ENCODE measurements around the gene DSTN. TPM values are rescaled to one million over a fixed set of nuclear protein-coding genes. Genes with fewer than 3 reads are reported as not detected.

The DSTN gene
- total and polyA plus RNA-seq, 4 donors = 1,041 to 5,298 (median 2,110) TPM

DNA sequence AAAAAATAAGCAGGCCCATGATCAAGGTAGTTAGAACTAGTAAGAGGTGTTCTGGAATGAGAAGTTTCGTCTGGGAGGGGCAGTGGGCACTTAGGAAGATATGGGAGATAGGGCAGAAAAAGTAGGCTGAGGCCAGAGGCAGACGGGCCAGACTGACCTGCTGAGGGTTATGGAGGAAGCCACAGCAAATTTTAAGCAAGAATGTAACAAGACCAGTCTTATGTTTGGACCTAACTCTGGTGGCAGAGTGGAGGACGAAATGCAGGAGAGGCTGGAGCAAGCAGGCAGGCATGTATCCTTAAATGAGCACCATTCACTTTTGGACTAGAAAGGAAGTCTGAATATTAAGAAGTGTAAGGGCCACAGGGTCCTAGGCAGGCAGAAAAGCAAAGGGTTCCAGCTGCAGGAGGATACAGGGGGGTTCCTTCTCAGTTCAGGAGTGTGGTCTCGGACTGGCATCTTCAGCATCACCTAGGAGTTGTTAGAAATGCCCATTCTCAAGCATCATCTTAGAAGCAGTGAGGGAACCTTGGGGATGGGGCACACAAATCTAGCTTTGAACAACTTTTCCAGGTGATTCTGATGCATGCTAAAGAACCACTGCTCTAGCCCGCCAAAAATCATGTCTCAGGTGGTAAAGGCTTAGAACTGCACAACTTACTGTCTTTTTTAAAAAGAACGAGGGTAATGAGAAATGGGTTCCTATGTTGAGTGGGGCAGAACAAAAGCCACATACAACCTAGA, 1.7 kb upstream of the DSTN start:
- Histone ChIP-seq H3K4me3 (ENCODE audit: low read length in 2 of 2) (no peak overlapping the region), H3K4me1 (ENCODE audit: control insufficient read depth in 1 of 2, insufficient read depth in 2 of 2, low read length in 2 of 2) (peaks cover 0 to 2% of the 10 kb centered on the region in 2 donors), H3K27me3 (ENCODE audit: control insufficient read depth in 1 of 2, insufficient read depth in 2 of 2, low read length in 1 of 2) (no peaks in the 10 kb centered on the region), H3K36me3 (ENCODE audit: control insufficient read depth in 1 of 2, insufficient read depth in 2 of 2, low read length in 1 of 2) (no peaks in the 10 kb centered on the region), H3K9me3 (ENCODE audit: control insufficient read depth, low read length) (no peaks in the 10 kb centered on the region), H3K27ac (ENCODE audit: low read depth in 1 of 2, low read length in 2 of 2) (peak overlapping the region; percentile 98)
- DNase-seq (no peak), ATAC-seq (ENCODE audit: low FRiP score) (no peak)
- 24 to 27% methylated on average over 6 of the region's 6 CpGs for WGBS, 2 donors
- intact Hi-C loops (cut with DNase I) = loop anchor here in 1 of 2 donors (10.0 kb wide), 1 partner anchor 277 kb away; no protein-coding TSS in a partner anchor

DNA sequence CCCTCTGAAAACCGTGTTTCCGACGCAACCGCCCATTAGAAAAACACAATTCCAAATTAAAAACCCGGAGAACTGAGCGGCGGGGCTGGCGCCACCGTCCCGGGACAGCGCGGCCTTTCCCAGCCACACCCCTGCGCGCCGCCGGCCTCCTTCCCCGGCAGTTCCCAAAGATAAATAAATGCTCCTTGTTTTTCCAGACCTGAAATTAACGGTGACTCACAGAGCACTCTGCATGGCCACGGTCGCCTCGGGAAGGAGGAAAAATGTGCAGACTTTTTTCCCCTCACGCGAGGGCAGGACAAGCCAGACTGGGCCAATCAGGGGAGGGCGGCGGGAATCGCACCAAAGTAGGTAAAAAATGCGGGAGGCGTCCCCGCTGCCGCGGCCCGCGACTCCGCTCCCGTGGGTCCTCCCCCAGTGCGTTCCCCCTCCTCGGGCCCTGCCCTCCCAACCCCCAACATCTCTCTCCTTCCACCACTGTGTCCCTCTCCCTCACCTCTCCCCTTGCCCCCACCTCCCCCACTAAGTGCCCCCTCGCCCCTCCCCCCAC, 828 bp upstream of the DSTN start:
- Histone ChIP-seq H3K27me3 (ENCODE audit: control insufficient read depth in 1 of 2, insufficient read depth in 2 of 2, low read length in 1 of 2) (no peaks in the 10 kb centered on the region), H3K9me3 (ENCODE audit: control insufficient read depth, low read length) (no peaks in the 10 kb centered on the region), H3K36me3 (ENCODE audit: control insufficient read depth in 1 of 2, insufficient read depth in 2 of 2, low read length in 1 of 2) (peaks cover 0 to 2% of the 10 kb centered on the region in 2 donors), H3K4me1 (ENCODE audit: control insufficient read depth in 1 of 2, insufficient read depth in 2 of 2, low read length in 2 of 2) (peaks cover 0 to 3% of the 10 kb centered on the region in 2 donors), H3K4me3 (ENCODE audit: low read length in 2 of 2) (peak overlapping the region; percentile 45 to 98), H3K27ac (ENCODE audit: low read depth in 1 of 2, low read length in 2 of 2) (peak overlapping the region; percentile 65 to 98)
- 1% methylated on average over 31 to 38 of the region's 38 CpGs for WGBS, 2 donors
- intact Hi-C loops (cut with DNase I) = loop anchor here in 1 of 2 donors (10.0 kb wide), 1 partner anchor 276 kb away; no protein-coding TSS in a partner anchor
- ATAC-seq (ENCODE audit: low FRiP score) = peak; percentile 90
- DNase-seq = peak; percentile 95 to 97

DNA sequence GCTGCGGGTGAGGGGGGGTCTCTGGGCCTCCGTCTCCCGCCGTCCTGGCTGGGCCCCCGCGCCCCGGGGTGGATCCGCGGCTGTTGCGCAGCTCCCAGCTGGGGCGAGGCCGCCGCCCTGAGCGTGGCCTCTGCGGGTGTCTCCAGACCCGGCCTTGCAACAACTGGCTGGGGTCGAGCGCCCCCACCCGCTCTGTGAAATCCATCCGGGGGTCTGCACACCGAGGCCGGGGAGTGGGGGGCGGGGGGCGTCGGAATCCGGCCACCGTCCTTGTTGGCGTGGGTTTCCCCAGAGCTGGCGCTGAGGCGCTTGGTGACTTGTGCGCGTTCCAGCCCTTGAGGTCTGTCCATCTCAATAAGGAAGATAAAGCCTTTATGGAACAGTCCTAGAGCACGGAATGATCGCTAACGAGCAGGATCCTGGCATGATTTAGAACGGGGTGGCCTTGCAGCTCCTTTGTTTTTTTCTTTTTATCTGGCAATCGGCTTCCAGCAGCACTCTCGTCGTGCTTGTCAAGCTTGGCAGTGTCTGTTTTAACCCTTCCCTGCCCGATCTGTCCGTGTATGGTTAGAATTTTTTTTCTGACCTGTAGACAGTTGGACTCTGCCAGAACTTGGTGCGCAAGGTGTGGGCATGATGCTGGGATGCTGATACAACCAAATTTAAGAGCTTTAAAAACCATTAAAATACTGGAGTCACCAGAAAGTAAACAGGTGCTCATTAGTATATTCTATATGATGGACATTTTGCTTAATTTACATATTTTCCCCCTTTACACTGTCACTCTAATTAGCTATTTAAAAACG, 675 bp downstream of the DSTN start:
- WGBS, 2 donors = 1% methylated on average over 36 to 43 of the region's 43 CpGs
- ATAC-seq (ENCODE audit: low FRiP score) = peak; percentile 62
- Histone ChIP-seq H3K27me3 (ENCODE audit: control insufficient read depth in 1 of 2, insufficient read depth in 2 of 2, low read length in 1 of 2) (no peaks in the 10 kb centered on the region), H3K27ac (ENCODE audit: low read depth in 1 of 2, low read length in 2 of 2) (peak overlapping the region; percentile 96 to 97), H3K36me3 (ENCODE audit: control insufficient read depth in 1 of 2, insufficient read depth in 2 of 2, low read length in 1 of 2) (peaks cover 2 to 4% of the 10 kb centered on the region in 2 donors), H3K4me1 (ENCODE audit: control insufficient read depth in 1 of 2, insufficient read depth in 2 of 2, low read length in 2 of 2) (peaks cover 0 to 3% of the 10 kb centered on the region in 2 donors), H3K4me3 (ENCODE audit: low read length in 2 of 2) (peak overlapping the region; percentile 87 to 98), H3K9me3 (ENCODE audit: control insufficient read depth, low read length) (no peaks in the 10 kb centered on the region)
- DNase-seq = peak; percentile 68 to 86
- intact Hi-C loops (cut with DNase I) = loop anchor here (2.0 to 5.0 kb wide), 3 partner anchors 28 to 42 kb away; no protein-coding TSS in a partner anchor

DNA sequence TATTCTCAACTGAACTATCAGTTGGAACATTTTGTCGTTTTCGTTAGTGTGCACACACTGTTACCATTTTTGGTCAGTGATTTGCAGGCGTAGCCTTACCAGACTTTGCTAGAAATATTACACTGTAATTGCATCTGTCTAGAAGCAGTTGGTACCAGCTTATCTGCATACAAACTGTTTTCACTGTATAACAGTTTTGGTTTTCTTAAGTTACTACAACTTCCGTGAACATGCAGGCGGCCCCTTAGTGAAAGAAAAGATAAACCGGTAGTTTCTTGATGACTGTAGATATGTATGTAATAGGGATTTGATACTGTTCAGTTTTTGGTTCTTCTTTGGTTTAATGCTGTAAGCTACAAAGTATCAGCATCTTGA, 1.3 kb downstream of the DSTN start:
- Histone ChIP-seq H3K36me3 (ENCODE audit: control insufficient read depth in 1 of 2, insufficient read depth in 2 of 2, low read length in 1 of 2) (peaks cover 2 to 6% of the 10 kb centered on the region in 2 donors), H3K9me3 (ENCODE audit: control insufficient read depth, low read length) (no peaks in the 10 kb centered on the region), H3K27me3 (ENCODE audit: control insufficient read depth in 1 of 2, insufficient read depth in 2 of 2, low read length in 1 of 2) (no peaks in the 10 kb centered on the region), H3K4me3 (ENCODE audit: low read length in 2 of 2) (peak overlapping the region; percentile 87 to 98), H3K27ac (ENCODE audit: low read depth in 1 of 2, low read length in 2 of 2) (peak overlapping the region; percentile 54 to 97), H3K4me1 (ENCODE audit: control insufficient read depth in 1 of 2, insufficient read depth in 2 of 2, low read length in 2 of 2) (peaks cover 2 to 3% of the 10 kb centered on the region in 2 donors)
- DNase-seq (no peak), ATAC-seq (ENCODE audit: low FRiP score) (no peak)
- intact Hi-C loops (cut with DNase I) = loop anchor here (2.0 to 5.0 kb wide), 3 partner anchors 28 to 41 kb away; no protein-coding TSS in a partner anchor
- WGBS, 2 donors = 1% methylated on average over 6 of the region's 6 CpGs

DNA sequence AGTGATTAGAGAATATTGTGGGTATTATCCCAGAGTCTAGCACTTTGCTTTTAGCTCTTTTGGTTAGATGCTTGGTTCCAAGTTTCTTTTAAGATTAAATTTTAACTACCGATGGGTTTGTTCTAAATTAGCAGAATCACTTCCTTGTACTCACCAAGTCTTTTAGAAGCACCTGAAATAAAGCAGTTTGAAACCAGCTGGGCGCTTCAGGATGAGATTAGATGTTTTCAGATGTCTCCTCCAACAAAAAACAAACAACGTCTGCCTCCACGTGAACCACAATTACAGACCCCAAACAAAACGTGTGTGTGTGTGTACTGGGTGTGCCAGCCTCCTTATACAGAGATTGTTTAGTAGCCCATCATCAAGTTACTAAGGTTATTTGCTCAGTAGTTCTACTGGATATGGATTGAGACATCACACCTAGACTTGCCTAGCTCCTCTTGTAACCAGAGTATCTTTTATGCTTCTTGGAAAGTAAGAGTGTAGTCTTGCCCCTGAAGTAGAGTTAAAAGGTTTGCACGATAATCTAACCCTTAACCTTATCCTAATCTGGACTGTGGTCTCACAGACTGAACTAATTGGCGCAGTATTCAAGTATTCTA, 2.3 kb downstream of the DSTN start:
- ATAC-seq (ENCODE audit: low FRiP score) = no peak
- Histone ChIP-seq H3K36me3 (ENCODE audit: control insufficient read depth in 1 of 2, insufficient read depth in 2 of 2, low read length in 1 of 2) (peaks cover 2 to 8% of the 10 kb centered on the region in 2 donors), H3K4me1 (ENCODE audit: control insufficient read depth in 1 of 2, insufficient read depth in 2 of 2, low read length in 2 of 2) (peaks cover 2 to 3% of the 10 kb centered on the region in 2 donors), H3K27me3 (ENCODE audit: control insufficient read depth in 1 of 2, insufficient read depth in 2 of 2, low read length in 1 of 2) (no peaks in the 10 kb centered on the region), H3K27ac (ENCODE audit: low read depth in 1 of 2, low read length in 2 of 2) (peak overlapping the region; percentile 64 to 84), H3K4me3 (ENCODE audit: low read length in 2 of 2) (peak overlapping the region; percentile 87 to 98), H3K9me3 (ENCODE audit: control insufficient read depth, low read length) (no peaks in the 10 kb centered on the region)
- DNase-seq = no peak
- WGBS, 2 donors = 4 to 7% methylated on average over 7 of the region's 7 CpGs
- intact Hi-C loops (cut with DNase I) = loop anchor here (1.0 to 5.0 kb wide), 4 partner anchors 17 to 40 kb away; no protein-coding TSS in a partner anchor

DNA sequence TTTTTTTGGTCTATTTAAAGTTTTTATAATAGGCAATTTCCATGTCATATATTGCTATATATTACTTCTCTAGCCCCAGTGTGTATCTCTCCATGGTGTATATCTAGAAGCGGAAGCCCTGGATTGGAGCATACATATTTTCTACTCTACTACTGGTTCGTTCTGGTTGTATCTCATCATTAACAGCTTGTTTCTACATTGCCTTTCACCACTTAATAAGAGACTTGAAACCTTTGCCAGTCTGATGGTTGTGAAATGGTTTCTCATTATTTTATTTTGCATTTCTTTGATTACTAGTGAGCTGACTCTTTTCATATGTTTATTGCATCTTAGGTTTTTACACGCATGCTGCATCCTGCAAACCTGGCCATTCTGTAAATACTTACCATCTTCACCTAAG, 3.6 kb downstream of the DSTN start:
- no peaks in the 10 kb centered on the region for H3K27me3 ChIP-seq (ENCODE audit: control insufficient read depth in 1 of 2, insufficient read depth in 2 of 2, low read length in 1 of 2)
- peaks cover 2 to 8% of the 10 kb centered on the region in 2 donors for H3K36me3 ChIP-seq (ENCODE audit: control insufficient read depth in 1 of 2, insufficient read depth in 2 of 2, low read length in 1 of 2)
- intact Hi-C loops (cut with DNase I) = loop anchor here (2.0 to 5.0 kb wide), 3 partner anchors 15 to 39 kb away; no protein-coding TSS in a partner anchor
- peaks cover 2 to 3% of the 10 kb centered on the region in 2 donors for H3K4me1 ChIP-seq (ENCODE audit: control insufficient read depth in 1 of 2, insufficient read depth in 2 of 2, low read length in 2 of 2)
- no peaks in the 10 kb centered on the region for H3K9me3 ChIP-seq (ENCODE audit: control insufficient read depth, low read length)
- WGBS, 2 donors = 8 to 10% methylated on average over 3 of the region's 3 CpGs
- DNase-seq = no peak
- ATAC-seq (ENCODE audit: low FRiP score) = no peak
- H3K27ac ChIP-seq (ENCODE audit: low read depth in 1 of 2, low read length in 2 of 2) = no peak overlapping the region
- H3K4me3 ChIP-seq (ENCODE audit: low read length in 2 of 2) = peak overlapping the region; percentile 87 to 98

DNA sequence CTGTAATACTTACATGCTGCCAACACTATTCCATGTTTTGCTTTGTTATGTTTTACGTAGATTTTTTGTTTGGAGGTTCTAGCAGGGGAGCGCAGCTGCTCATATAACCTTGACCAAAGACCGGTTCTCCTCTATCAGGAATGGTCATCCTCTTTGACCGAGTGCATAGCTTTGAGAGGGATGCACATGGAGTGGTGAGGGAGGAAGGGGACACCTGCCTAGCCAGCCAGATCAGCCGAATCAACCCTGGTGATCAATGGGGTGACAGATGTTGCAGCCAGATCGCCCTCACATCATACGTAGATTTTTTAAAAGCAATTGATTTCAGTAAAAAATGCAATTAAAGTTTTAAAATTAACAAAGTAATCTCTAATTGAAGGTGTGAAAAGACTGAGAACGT, 6.3 kb downstream of the DSTN start:
- Histone ChIP-seq H3K4me1 (ENCODE audit: control insufficient read depth in 1 of 2, insufficient read depth in 2 of 2, low read length in 2 of 2) (peaks cover 3 to 11% of the 10 kb centered on the region in 2 donors), H3K27ac (ENCODE audit: low read depth in 1 of 2, low read length in 2 of 2) (no peak overlapping the region), H3K27me3 (ENCODE audit: control insufficient read depth in 1 of 2, insufficient read depth in 2 of 2, low read length in 1 of 2) (no peaks in the 10 kb centered on the region), H3K4me3 (ENCODE audit: low read length in 2 of 2) (peak overlapping the region; percentile 43 to 89), H3K9me3 (ENCODE audit: control insufficient read depth, low read length) (no peaks in the 10 kb centered on the region), H3K36me3 (ENCODE audit: control insufficient read depth in 1 of 2, insufficient read depth in 2 of 2, low read length in 1 of 2) (peaks cover 3 to 8% of the 10 kb centered on the region in 2 donors)
- WGBS, 2 donors = 16% methylated on average over 8 of the region's 8 CpGs
- intact Hi-C loops (cut with DNase I) = no loop called here
- ATAC-seq (ENCODE audit: low FRiP score) = no peak
- no peak for DNase-seq

Data from aorta (tissue), 5 donors.